Type B pancreatic cell (in vitro differentiated cells): ENCODE measurements around the gene GBF1. TPM values are rescaled to one million over a fixed set of nuclear protein-coding genes. Genes with fewer than 3 reads are reported as not detected.
A peak's percentile ranks its signal among the peaks of the same experiment; 100 is the strongest.

Source experiments
- DNase-seq: peaks from one replicate; pipeline ENCODE4 v3.0.0; 2021; ENCODE audit warnings: mixed read lengths; ENCODE audit not compliant: unreplicated experiment; ENCODE audit errors: extremely low spot score
- H3K27ac Mint-ChIP-seq: 2 replicates; pipeline ENCODE4 v1.8.0; 2021; ENCODE audit warnings: mild to moderate bottlenecking, mixed read lengths
- H3K27me3 Mint-ChIP-seq: 2 replicates; pipeline ENCODE4 v1.8.0; 2021; ENCODE audit warnings: mixed read lengths
- H3K36me3 Mint-ChIP-seq: 2 replicates; pipeline ENCODE4 v1.8.0; 2021; ENCODE audit warnings: mixed read lengths
- H3K4me1 Mint-ChIP-seq: one replicate; pipeline ENCODE4 v1.8.0; 2021; ENCODE audit warnings: mixed read lengths; ENCODE audit not compliant: unreplicated experiment
- H3K4me3 Mint-ChIP-seq: 2 replicates; pipeline ENCODE4 v1.8.0; 2021; ENCODE audit warnings: mild to moderate bottlenecking, mixed read lengths
- H3K9me3 Mint-ChIP-seq: 2 replicates; pipeline ENCODE4 v1.8.0; 2021; ENCODE audit warnings: mixed read lengths
- total RNA-seq: library from RNA; stranded (reverse); gene quantifications from 2 replicates; pipeline ENCODE4 v1.2.1, GENCODE V29; 2021; ENCODE audit warnings: low replicate concordance
- TF ChIP-seq, protein P1 (sequence below): fragments of 200-600 bp; sonication (generic); conservative IDR thresholded peaks from 2 replicates; pipeline ENCODE4 v1.5.0; 2021; ENCODE audit warnings: antibody characterized with exemption, mild to moderate bottlenecking

The GBF1 gene
- total RNA-seq, 1 donor from 2014 or later = 48.7 TPM

DNA sequence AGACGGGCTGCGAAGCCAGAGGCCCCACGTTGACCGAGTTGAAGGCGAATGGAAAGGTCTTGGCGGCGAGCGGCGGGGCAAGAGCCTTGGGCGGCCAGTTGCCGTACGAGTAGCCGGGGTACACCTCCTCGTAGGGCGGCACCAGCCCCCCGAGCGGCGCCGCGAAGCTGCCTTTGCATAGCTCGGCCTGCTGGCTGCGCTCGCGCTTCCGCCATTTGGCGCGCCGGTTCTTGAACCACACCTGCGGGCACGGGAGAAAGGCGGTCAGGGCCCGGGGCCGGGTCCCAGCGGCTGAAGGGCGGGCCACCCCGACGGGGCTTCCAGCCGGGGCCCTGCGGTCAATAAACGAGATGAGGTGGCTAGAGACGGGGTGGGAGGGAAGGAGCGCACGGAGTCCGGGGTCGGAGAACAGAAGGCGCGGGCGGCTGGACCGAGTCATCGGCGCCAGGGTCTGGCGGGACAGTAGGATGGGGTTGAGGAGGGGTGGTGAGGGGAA lies 14.4 kb upstream of the GBF1 start:
- TF ChIP-seq, protein P1, sequence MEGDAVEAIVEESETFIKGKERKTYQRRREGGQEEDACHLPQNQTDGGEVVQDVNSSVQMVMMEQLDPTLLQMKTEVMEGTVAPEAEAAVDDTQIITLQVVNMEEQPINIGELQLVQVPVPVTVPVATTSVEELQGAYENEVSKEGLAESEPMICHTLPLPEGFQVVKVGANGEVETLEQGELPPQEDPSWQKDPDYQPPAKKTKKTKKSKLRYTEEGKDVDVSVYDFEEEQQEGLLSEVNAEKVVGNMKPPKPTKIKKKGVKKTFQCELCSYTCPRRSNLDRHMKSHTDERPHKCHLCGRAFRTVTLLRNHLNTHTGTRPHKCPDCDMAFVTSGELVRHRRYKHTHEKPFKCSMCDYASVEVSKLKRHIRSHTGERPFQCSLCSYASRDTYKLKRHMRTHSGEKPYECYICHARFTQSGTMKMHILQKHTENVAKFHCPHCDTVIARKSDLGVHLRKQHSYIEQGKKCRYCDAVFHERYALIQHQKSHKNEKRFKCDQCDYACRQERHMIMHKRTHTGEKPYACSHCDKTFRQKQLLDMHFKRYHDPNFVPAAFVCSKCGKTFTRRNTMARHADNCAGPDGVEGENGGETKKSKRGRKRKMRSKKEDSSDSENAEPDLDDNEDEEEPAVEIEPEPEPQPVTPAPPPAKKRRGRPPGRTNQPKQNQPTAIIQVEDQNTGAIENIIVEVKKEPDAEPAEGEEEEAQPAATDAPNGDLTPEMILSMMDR = peak; percentile 32
- Mint-ChIP-seq H3K4me1 (peaks cover 10% of the 10 kb centered on the region), H3K27me3 (peaks cover 97% of the 10 kb centered on the region), H3K36me3 (no peaks in the 10 kb centered on the region), H3K9me3 (no peaks in the 10 kb centered on the region), H3K4me3 (peak overlapping the region; percentile 69), H3K27ac (no peak overlapping the region)
- no peak for DNase-seq

DNA sequence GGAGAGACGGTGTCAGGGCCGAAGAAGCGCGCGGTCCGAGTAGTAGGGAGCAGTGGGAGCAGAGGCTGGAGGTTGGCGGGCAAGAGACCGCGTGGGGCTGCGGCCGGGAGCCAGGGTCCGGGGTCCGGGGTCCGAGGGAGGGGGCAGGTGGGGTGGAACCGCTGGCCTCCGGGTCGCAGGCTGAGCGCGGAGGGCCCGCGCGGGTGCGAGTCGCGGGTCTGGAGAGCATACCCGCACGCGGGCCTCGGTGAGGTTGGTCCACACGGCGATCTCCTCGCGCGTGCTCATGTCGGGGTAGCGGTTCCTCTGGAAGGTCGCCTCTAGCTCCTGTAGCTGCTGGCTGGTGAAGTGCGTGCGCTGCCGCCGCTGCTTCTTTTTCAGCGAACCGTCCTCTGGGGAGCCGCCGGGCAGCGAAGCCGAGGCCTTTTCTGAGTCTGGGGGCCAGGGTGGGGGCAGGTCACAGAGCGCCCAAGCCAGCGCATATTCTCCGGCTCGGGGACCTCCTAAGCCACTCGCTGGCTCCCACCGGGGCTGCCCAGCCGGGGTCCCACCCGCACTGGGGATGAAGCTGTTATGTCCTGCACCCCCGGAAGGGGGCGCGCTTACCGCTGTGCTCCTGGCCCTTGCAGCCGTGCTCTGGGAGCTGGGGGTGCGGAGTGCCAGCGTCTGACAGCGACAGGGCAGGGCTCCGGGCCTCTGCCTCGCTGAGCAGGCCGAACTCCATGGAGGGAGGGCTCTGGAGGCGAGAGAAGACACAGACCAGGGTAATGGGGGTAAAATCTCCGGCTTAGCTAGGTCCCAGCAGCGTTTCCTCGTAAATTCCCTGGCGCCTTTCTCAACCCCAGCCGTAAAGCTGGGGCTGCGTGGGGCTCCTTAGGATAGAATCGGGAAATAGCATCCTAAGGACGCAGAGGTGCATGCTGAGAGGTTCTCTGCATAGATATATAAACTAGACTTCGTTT lies 13.7 kb upstream of the GBF1 start:
- peak overlapping the region; percentile 41 for H3K4me3 Mint-ChIP-seq
- no peaks in the 10 kb centered on the region for H3K36me3 Mint-ChIP-seq
- peaks cover 6% of the 10 kb centered on the region for H3K4me1 Mint-ChIP-seq
- no peaks in the 10 kb centered on the region for H3K9me3 Mint-ChIP-seq
- peaks cover 97% of the 10 kb centered on the region for H3K27me3 Mint-ChIP-seq
- TF ChIP-seq, protein P1 = peak; percentile 77
- no peak overlapping the region for H3K27ac Mint-ChIP-seq
- DNase-seq = peak; percentile 75

DNA sequence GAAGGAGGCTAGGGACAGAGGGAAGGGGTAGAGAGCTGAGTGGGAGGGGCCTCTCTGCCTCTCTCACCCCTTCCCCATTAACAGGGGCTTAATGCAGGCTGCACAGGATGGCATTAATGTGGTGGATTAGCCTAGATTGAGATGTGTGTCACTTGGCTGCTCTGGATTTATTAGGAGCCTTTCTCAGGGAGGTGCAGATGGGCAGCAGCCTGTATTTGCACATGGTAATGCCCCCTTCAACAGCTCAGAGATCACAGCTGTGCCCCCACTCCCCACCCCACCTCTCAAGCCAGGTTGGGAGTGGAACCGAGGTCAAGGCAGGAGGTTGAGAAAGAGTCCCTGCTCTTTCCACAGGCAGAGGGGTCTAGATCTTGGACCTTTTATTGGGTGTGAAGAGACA lies 11.3 kb upstream of the GBF1 start:
- Mint-ChIP-seq H3K4me3 (no peak overlapping the region), H3K9me3 (no peaks in the 10 kb centered on the region), H3K4me1 (peaks cover 6% of the 10 kb centered on the region), H3K36me3 (no peaks in the 10 kb centered on the region), H3K27me3 (peaks cover 95% of the 10 kb centered on the region), H3K27ac (no peak overlapping the region)
- TF ChIP-seq, protein P1 = no peak
- no peak for DNase-seq

DNA sequence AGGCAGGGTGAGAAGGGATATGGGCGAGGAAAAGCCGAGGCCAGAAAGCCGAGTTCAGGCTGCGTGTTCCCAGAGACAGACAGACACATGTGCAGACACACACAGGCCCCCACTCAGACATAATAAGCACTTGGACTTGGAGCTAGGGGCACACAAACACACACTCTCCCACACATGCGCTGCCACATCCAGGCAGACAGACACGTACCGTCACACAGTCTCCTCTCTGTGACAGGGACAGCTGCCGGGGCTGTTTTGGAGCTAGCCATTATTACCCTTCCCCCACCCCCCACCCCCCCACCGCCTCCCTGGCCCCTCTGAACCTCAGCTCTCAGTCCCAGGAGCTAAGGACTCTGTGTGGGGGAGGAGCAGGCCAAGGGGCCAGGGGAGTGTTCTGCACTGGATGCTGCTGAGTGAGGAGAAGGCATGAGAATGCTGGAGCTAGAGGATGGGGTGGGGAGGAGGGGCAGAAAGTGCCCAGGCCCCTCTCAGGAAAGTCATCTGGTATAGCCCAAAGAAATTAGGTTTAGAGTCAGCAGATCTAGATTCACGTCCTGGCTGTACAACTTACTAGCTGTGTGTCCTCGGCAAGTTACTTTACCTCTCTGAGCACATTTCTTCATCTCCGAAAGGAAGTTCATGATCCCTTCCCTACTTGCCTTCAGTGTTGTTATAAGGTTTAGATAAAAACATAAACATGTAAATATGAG lies 10.3 kb upstream of the GBF1 start:
- DNase-seq = no peak
- no peak overlapping the region for H3K4me3 Mint-ChIP-seq
- H3K27me3 Mint-ChIP-seq = peaks cover 95% of the 10 kb centered on the region
- H3K4me1 Mint-ChIP-seq = peaks cover under 1% of the 10 kb centered on the region
- TF ChIP-seq, protein P1 = no peak
- H3K27ac Mint-ChIP-seq = no peak overlapping the region
- H3K36me3 Mint-ChIP-seq = no peaks in the 10 kb centered on the region
- no peaks in the 10 kb centered on the region for H3K9me3 Mint-ChIP-seq

DNA sequence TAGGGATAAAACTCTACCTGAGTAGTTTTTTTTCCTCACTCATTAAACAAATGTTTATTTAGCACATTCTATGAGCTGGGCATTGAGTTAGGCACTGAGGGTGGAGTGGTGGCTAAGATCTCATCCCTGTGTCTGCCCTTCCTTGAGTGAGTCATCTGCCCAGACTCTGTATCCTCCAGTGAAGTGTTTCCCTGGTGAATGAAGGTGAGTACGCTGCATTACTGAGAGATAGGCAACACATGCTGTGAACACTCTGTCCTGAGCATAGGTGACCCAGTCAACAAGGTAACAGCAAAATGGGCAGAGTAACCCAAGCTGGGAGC lies 9.8 kb upstream of the GBF1 start:
- DNase-seq = no peak
- no peaks in the 10 kb centered on the region for H3K36me3 Mint-ChIP-seq
- no peaks in the 10 kb centered on the region for H3K9me3 Mint-ChIP-seq
- peaks cover 95% of the 10 kb centered on the region for H3K27me3 Mint-ChIP-seq
- no peak overlapping the region for H3K4me3 Mint-ChIP-seq
- no peak overlapping the region for H3K27ac Mint-ChIP-seq
- H3K4me1 Mint-ChIP-seq = no peaks in the 10 kb centered on the region
- TF ChIP-seq, protein P1 = no peak
